H9 (cell line): Measurements from ENCODE around the gene FILIP1. TPM values are rescaled to one million over a fixed set of nuclear protein-coding genes. Genes with fewer than 3 reads are reported as not detected.

ENCODE experiments used
- DNase-seq: peaks from one replicate; pipeline ENCODE4 v3.0.0-alpha.2; 2017
- H2AFZ ChIP-seq: one replicate; pipeline ENCODE4 v1.6.1; 2013; ENCODE audit warnings: mild to moderate bottlenecking, low read length, control low read depth, moderate library complexity
- H2AK5ac ChIP-seq: 2 replicates; pipeline ENCODE4 v1.6.1; 2013; ENCODE audit warnings: low read length, control low read depth, mixed read lengths; ENCODE audit not compliant: insufficient read length
- H2BK120ac ChIP-seq: one replicate; pipeline ENCODE4 v1.6.1; 2013; ENCODE audit warnings: low read depth, mild to moderate bottlenecking, low read length, control low read depth, inconsistent platforms; ENCODE audit not compliant: poor library complexity, severe bottlenecking
- H2BK12ac ChIP-seq: 2 replicates; pipeline ENCODE4 v1.6.1; 2013; ENCODE audit warnings: low read length, control low read depth, mixed read lengths, low read depth; ENCODE audit not compliant: insufficient read length
- H2BK15ac ChIP-seq: 2 replicates; pipeline ENCODE4 v1.6.1; 2013; ENCODE audit warnings: low read depth, low read length, control low read depth
- H2BK20ac ChIP-seq: one replicate; pipeline ENCODE4 v1.6.1; 2013; ENCODE audit warnings: low read depth, mild to moderate bottlenecking, low read length, control low read depth, inconsistent platforms; ENCODE audit not compliant: poor library complexity, severe bottlenecking
- H2BK5ac ChIP-seq: 2 replicates; pipeline ENCODE4 v1.6.1; 2013; ENCODE audit warnings: low read length, control low read depth, mixed read lengths; ENCODE audit not compliant: insufficient read length
- H3K14ac ChIP-seq: 2 replicates; pipeline ENCODE4 v1.6.1; 2013; ENCODE audit warnings: low read length, control low read depth; ENCODE audit not compliant: insufficient read depth
- H3K18ac ChIP-seq: 2 replicates; pipeline ENCODE4 v1.6.1; 2013; ENCODE audit warnings: low read depth, mild to moderate bottlenecking, mixed read lengths, low read length, control low read depth; ENCODE audit not compliant: insufficient read length
- H3K23ac ChIP-seq: 2 replicates; pipeline ENCODE4 v1.6.1; 2013; ENCODE audit warnings: low read length, control low read depth, mixed read lengths, low read depth; ENCODE audit not compliant: insufficient read length
- H3K23me2 ChIP-seq: 2 replicates; pipeline ENCODE4 v1.6.1; 2013; ENCODE audit warnings: low read depth, mild to moderate bottlenecking, mixed read lengths, low read length, control low read depth; ENCODE audit not compliant: insufficient read length, poor library complexity, severe bottlenecking
- H3K27ac ChIP-seq: 2 replicates; pipeline ENCODE4 v1.5.1; 2013; ENCODE audit warnings: low read length, control low read depth, mixed read lengths, low read depth; ENCODE audit not compliant: insufficient read length
- H3K27me3 ChIP-seq: 2 replicates; pipeline ENCODE4 v1.6.1; 2013; ENCODE audit warnings: low read length, control low read depth, inconsistent platforms; ENCODE audit not compliant: insufficient read depth
- H3K4ac ChIP-seq: 2 replicates; pipeline ENCODE4 v1.6.1; 2013; ENCODE audit warnings: low read depth, mild to moderate bottlenecking, control low read depth, inconsistent platforms, low read length, moderate library complexity
- H3K4me1 ChIP-seq: 2 replicates; pipeline ENCODE4 v1.6.1; 2013; ENCODE audit warnings: low read length, control low read depth, inconsistent platforms; ENCODE audit not compliant: insufficient read depth
- H3K4me2 ChIP-seq: 2 replicates; pipeline ENCODE4 v1.6.1; 2013; ENCODE audit warnings: low read length, control low read depth, mixed read lengths; ENCODE audit not compliant: insufficient read length, insufficient read depth
- H3K56ac ChIP-seq: 2 replicates; pipeline ENCODE4 v1.6.1; 2013; ENCODE audit warnings: low read depth, mild to moderate bottlenecking, mixed read lengths, low read length, control low read depth; ENCODE audit not compliant: insufficient read length
- H3K79me1 ChIP-seq: 2 replicates; pipeline ENCODE4 v1.6.1; 2013; ENCODE audit warnings: low read depth, mild to moderate bottlenecking, moderate library complexity, low read length, control low read depth, inconsistent platforms; ENCODE audit not compliant: insufficient read depth, poor library complexity, severe bottlenecking
- H3K79me2 ChIP-seq: 2 replicates; pipeline ENCODE4 v1.6.1; 2013; ENCODE audit warnings: low read length, control low read depth, inconsistent platforms; ENCODE audit not compliant: insufficient read depth
- H3K9ac ChIP-seq: 2 replicates; pipeline ENCODE4 v1.6.1; 2013; ENCODE audit warnings: low read length, control low read depth, mixed read lengths; ENCODE audit not compliant: insufficient read length; ENCODE audit errors: extremely low read depth
- H3K9me3 ChIP-seq: one replicate; pipeline ENCODE4 v1.6.1; 2013; ENCODE audit warnings: low read depth, low read length, inconsistent platforms; ENCODE audit not compliant: control insufficient read depth
- H3T11ph ChIP-seq: one replicate; pipeline ENCODE4 v1.6.1; 2013; ENCODE audit warnings: mild to moderate bottlenecking, low read length, control low read depth, inconsistent platforms
- H4K20me1 ChIP-seq: one replicate; pipeline ENCODE4 v1.6.1; 2013; ENCODE audit not compliant: control insufficient read depth, insufficient read length, insufficient read depth
- H4K5ac ChIP-seq: 2 replicates; pipeline ENCODE4 v1.6.1; 2013; ENCODE audit warnings: low read depth, mild to moderate bottlenecking, mixed read lengths, low read length, control low read depth; ENCODE audit not compliant: insufficient read length
- H4K8ac ChIP-seq: replicated peaks from 2 replicates; pipeline ENCODE4 v1.6.1; 2013; ENCODE audit warnings: low read length, control low read depth, mixed read lengths, low read depth; ENCODE audit not compliant: insufficient read length
- H4K91ac ChIP-seq: 2 replicates; pipeline ENCODE4 v1.6.1; 2013; ENCODE audit warnings: low read depth, mild to moderate bottlenecking, moderate library complexity, mixed read lengths, low read length, control low read depth; ENCODE audit not compliant: insufficient read length
- H3K27ac Mint-ChIP-seq, 3 experiments: 2 replicates in 2 of 3; 3 replicates in 1 of 3; pipeline ENCODE4 v1.8.0; 2020 to 2021; ENCODE audit warnings: mixed read lengths in 3 of 3, mild to moderate bottlenecking in 1 of 3, moderate library complexity in 1 of 3
- H3K27me3 Mint-ChIP-seq: 2 replicates; pipeline ENCODE4 v1.8.0; 2021; ENCODE audit warnings: low read depth, mild to moderate bottlenecking, moderate library complexity, mixed read lengths
- H3K36me3 Mint-ChIP-seq, 3 experiments: 2 replicates in 2 of 3; 3 replicates in 1 of 3; pipeline ENCODE4 v1.8.0; 2020 to 2021; ENCODE audit warnings: low read depth in 3 of 3, mixed read lengths in 3 of 3; ENCODE audit not compliant: insufficient read depth in 1 of 3
- H3K4me1 Mint-ChIP-seq, 2 experiments: 2 replicates each; pipeline ENCODE4 v1.8.0; 2020; ENCODE audit warnings: mixed read lengths in 2 of 2
- H3K4me3 Mint-ChIP-seq, 2 experiments: 2 replicates in 1 of 2; 3 replicates in 1 of 2; pipeline ENCODE4 v1.8.0; 2020 to 2021; ENCODE audit warnings: mild to moderate bottlenecking in 2 of 2, mixed read lengths in 2 of 2, moderate library complexity in 1 of 2
- H3K9me3 Mint-ChIP-seq, 2 experiments: 2 replicates in 1 of 2; 3 replicates in 1 of 2; pipeline ENCODE4 v1.8.0; 2020; ENCODE audit warnings: mild to moderate bottlenecking in 2 of 2, mixed read lengths in 2 of 2, moderate library complexity in 1 of 2
- CTCF ChIP-seq: fragments of 200-600 bp; sonication (generic); conservative IDR thresholded peaks from 3 replicates; pipeline ENCODE4 v1.8.0; 2021; ENCODE audit warnings: antibody characterized with exemption, mild to moderate bottlenecking
- WGBS: extraction: QIAGEN DNeasy Blood & Tissue Kit; methylation state at CpG from one replicate; pipeline ENCODE4 v1.1.7; 2013; ENCODE audit warnings: missing lambda C conversion rate, low lambda C conversion rate, mixed read lengths; ENCODE audit not compliant: insufficient read length; ENCODE audit errors: extremely low coverage; 5-methylcytosine and 5-hydroxymethylcytosine counted together
- total RNA-seq: library from RNA; stranded (reverse); gene quantifications from 2 replicates; pipeline ENCODE4 v1.2.1, GENCODE V29; 2021

FILIP1 gene
- total RNA-seq, 1 experiment from 2014 or later: 10.5 TPM

- no peak within 1 kb of the TSS for H2AFZ ChIP-seq
- peak; percentile 99 for DNase-seq
- H2BK20ac ChIP-seq: no peak within 1 kb of the TSS
- H3K18ac ChIP-seq: no peak within 1 kb of the TSS
- no peak within 1 kb of the TSS for H2BK15ac ChIP-seq
- Mint-ChIP-seq H3K27ac (no peak within 1 kb of the TSS), H3K9me3 (no peaks in the 10 kb centered on the region), H3K36me3 (peaks cover 0 to 4% (median 2%) of the 10 kb centered on the region in 3 experiments; a peak in 2 of 7 replicates), H3K4me3 (no peak within 1 kb of the TSS), H3K27me3 (no peaks in the 10 kb centered on the region), H3K4me1 (peaks cover 33 to 38% of the 10 kb centered on the region in 2 experiments)
- H3K56ac ChIP-seq: no peak within 1 kb of the TSS
- H4K20me1 ChIP-seq: no peaks in the 10 kb centered on the region
- no peaks in the 10 kb centered on the region for H3K27me3 ChIP-seq
- no peaks in the 10 kb centered on the region for H3K79me1 ChIP-seq
- no peak for TF ChIP-seq CTCF
- no peak within 1 kb of the TSS for H3T11ph ChIP-seq
- WGBS: no CpG with 5 or more reads among the region's 55 CpGs
- H3K23me2 ChIP-seq: no peaks in the 10 kb centered on the region
- H3K4me2 ChIP-seq: peak within 1 kb of the TSS; percentile 92
- H3K9me3 ChIP-seq: no peaks in the 10 kb centered on the region
- H3K9ac ChIP-seq: peak within 1 kb of the TSS; percentile 87
- peaks cover 13% of the 10 kb centered on the region; the same call in 1 of the 2 replicates for H3K79me2 ChIP-seq
- H3K4me1 ChIP-seq: 0 out of 2 replicates have a peak, but pooled peaks cover 1% of the 10 kb centered on the region
- H4K5ac ChIP-seq: no peak within 1 kb of the TSS
- H3K23ac ChIP-seq: no peak within 1 kb of the TSS
- no peak within 1 kb of the TSS for H4K91ac ChIP-seq
- no peak within 1 kb of the TSS for H3K27ac ChIP-seq
- no peak within 1 kb of the TSS for H3K4ac ChIP-seq
- no peak within 1 kb of the TSS for H2BK5ac ChIP-seq
- no peak within 1 kb of the TSS for H2BK12ac ChIP-seq
- H2AK5ac ChIP-seq: no peak within 1 kb of the TSS
- no peak within 1 kb of the TSS for H4K8ac ChIP-seq
- H2BK120ac ChIP-seq: no peak within 1 kb of the TSS
- H3K14ac ChIP-seq: peak within 1 kb of the TSS; percentile 70
Observed at GRCh38 chr6:75284632-75285282, 208.8 kb downstream of the FILIP1 start, which contains the start of gene TMEM30A. TSS of gene TMEM30A (minus strand) at chr6:75284792. CDS start at chr6:75284638, 154 bp downstream.
